ENCODE data around the gene DDX6. TPM values are rescaled to one million over a fixed set of nuclear protein-coding genes. Genes with fewer than 3 reads are reported as not detected.

DDX6 gene
- total RNA-seq, 4 donors from 2014 or later = 56.1 to 117 (median 86.8) TPM

DNA sequence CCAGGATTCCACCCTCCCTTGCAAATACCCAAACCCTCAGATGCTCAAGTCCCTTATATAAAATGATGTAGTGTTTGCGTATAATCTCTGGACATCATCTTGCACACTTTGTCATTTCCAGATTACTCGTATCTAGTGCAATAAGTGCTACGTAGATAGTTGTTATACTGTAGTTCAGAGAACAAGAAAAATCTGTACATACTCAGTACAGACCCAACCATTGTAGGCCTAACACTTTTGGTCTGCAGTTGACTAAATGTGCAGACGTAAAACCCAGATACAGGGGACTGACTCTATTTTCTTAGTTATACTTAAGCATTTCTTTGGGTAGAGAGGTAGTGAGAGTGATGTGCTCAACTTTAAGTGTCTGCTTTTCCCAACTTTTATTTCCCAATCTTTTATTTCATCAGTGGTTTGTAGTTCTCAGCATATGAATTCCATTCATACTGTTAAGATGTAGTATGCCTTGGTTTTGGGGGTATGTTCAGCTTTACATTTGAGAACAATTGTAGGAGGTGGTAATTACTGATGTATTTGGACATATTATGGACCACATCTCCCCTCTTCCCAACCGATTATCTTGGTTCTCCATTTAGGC is 43.9 kb downstream of the DDX6 start:
- in situ Hi-C loops (cut with MboI; ENCODE audit: low pct_ligation_motif_present in 1 of 4, low pct_unique_long_range_greater_than_20kb in 1 of 4, low sequenced_read_pairs in 3 of 4) = no loop called here
- intact Hi-C loops (cut with DNase I; ENCODE audit: low total_unique reads) = no loop called here
- Histone ChIP-seq H3K4me3 (no peak overlapping the region), H3K9me3 (no peaks in the 10 kb centered on the region), H3K27ac (no peak overlapping the region), H3K4me1 (no peaks in the 10 kb centered on the region), H3K36me3 (peaks cover 0 to 27% (median 7%) of the 10 kb centered on the region in 4 donors), H3K27me3 (no peaks in the 10 kb centered on the region)
- TF ChIP-seq POLR2AphosphoS5 (IDR thresholded peaks at IDR 0.05) (peak in 1 of 3 donors; percentile 12), EP300 (IDR thresholded peaks at IDR 0.05; ENCODE audit: low read depth) (no peak)
- 81 to 83% methylated on average over 5 of the region's 5 CpGs for WGBS, 2 donors (ENCODE audit: low coverage in 1 of 2)
- no peak for DNase-seq

DNA sequence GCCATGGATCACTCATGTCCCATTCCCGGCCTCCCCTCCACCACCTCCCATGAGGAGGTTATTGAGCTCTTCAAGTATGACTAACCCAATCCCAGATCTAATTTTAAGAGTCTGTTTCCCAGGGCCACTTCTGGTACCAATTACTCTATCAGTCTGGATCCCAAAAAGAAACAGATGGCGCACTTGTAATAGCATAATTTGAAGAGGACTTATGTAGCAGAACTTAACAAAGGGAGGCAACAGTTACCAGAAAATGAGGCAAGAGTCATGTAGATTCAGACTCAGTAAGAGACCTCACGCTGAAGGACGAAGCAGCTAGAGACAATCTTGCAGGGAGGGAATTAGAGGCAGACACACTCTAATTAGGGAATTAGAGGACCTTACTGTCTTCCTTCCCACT is 46.9 kb downstream of the DDX6 start:
- no peaks in the 10 kb centered on the region for H3K27me3 ChIP-seq
- 96 to 100% methylated on average over 2 to 4 of the region's 4 CpGs for WGBS, 2 donors (ENCODE audit: low coverage in 1 of 2)
- in situ Hi-C loops (cut with MboI; ENCODE audit: low pct_ligation_motif_present in 1 of 4, low pct_unique_long_range_greater_than_20kb in 1 of 4, low sequenced_read_pairs in 3 of 4) (no loop called here), intact Hi-C loops (cut with DNase I; ENCODE audit: low total_unique reads) (no loop called here)
- H3K36me3 ChIP-seq = no peaks in the 10 kb centered on the region
- no peak for DNase-seq
- H3K9me3 ChIP-seq = no peaks in the 10 kb centered on the region
- no peaks in the 10 kb centered on the region for H3K4me1 ChIP-seq
- H3K4me3 ChIP-seq = no peak overlapping the region
- TF ChIP-seq POLR2A (IDR thresholded peaks at IDR 0.05) (no peak), POLR2AphosphoS5 (IDR thresholded peaks at IDR 0.05) (no peak), EP300 (IDR thresholded peaks at IDR 0.05; ENCODE audit: low read depth) (no peak)
- TF ChIP-seq, protein P1, sequence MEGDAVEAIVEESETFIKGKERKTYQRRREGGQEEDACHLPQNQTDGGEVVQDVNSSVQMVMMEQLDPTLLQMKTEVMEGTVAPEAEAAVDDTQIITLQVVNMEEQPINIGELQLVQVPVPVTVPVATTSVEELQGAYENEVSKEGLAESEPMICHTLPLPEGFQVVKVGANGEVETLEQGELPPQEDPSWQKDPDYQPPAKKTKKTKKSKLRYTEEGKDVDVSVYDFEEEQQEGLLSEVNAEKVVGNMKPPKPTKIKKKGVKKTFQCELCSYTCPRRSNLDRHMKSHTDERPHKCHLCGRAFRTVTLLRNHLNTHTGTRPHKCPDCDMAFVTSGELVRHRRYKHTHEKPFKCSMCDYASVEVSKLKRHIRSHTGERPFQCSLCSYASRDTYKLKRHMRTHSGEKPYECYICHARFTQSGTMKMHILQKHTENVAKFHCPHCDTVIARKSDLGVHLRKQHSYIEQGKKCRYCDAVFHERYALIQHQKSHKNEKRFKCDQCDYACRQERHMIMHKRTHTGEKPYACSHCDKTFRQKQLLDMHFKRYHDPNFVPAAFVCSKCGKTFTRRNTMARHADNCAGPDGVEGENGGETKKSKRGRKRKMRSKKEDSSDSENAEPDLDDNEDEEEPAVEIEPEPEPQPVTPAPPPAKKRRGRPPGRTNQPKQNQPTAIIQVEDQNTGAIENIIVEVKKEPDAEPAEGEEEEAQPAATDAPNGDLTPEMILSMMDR (IDR thresholded peaks at IDR 0.05) = no peak
- no peak overlapping the region for H3K27ac ChIP-seq

DNA sequence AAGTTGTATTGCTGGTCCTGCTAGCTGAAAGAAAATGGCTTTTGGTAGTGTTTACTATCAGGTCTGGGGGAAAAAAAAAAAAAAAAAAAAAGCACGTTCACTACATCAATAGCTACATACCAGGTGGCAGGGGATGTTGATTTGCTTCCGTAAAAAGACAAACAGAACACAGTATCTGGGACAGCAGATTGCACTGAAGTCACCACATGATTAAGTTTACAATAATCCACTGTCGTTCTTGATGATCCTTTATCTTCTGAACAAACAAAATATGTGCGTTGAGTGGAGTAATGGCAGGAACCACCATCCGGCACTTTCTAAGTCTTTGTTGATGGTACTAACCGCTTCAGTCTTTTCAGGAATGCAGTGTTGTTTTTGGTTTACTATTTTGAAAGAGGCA is 48.7 kb downstream of the DDX6 start:
- H3K36me3 ChIP-seq = no peaks in the 10 kb centered on the region
- no peak for TF ChIP-seq POLR2A (IDR thresholded peaks at IDR 0.05)
- TF ChIP-seq EP300 (IDR thresholded peaks at IDR 0.05; ENCODE audit: low read depth) = no peak
- TF ChIP-seq POLR2AphosphoS5 (IDR thresholded peaks at IDR 0.05) = no peak
- TF ChIP-seq, protein P1 (IDR thresholded peaks at IDR 0.05) = no peak

DNA sequence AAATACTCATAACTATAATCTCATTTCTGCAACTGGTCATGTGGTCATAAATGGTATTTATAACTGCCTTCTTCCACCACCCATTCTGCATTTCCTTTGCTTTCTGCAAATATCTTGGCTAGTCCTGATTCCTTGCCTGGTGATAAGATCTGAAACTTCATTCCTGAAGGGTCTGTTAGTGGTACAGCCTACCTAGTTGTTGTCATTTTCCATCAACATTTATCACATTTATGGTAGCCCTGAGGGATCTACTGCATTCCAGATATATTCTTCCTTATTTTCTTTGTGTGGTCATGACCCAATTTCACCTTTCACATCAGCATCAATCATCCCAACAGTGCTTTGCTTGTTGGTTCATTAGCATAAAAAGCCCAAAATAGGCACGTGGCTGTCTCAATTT is 50.1 kb downstream of the DDX6 start:
- intact Hi-C loops (cut with DNase I; ENCODE audit: low total_unique reads) = no loop called here
- no peak for DNase-seq
- TF ChIP-seq POLR2A (IDR thresholded peaks at IDR 0.05) (no peak), POLR2AphosphoS5 (IDR thresholded peaks at IDR 0.05) (no peak), EP300 (IDR thresholded peaks at IDR 0.05; ENCODE audit: low read depth) (no peak)
- TF ChIP-seq, protein P1 (IDR thresholded peaks at IDR 0.05) = no peak
- WGBS, 2 donors (ENCODE audit: low coverage in 1 of 2) = 58% methylated on average over 1 of the region's 1 CpG; no CpG with 5 or more reads in 1 of the 2 donors
- Histone ChIP-seq H3K27me3 (no peaks in the 10 kb centered on the region), H3K27ac (no peak overlapping the region), H3K36me3 (no peaks in the 10 kb centered on the region), H3K9me3 (no peaks in the 10 kb centered on the region), H3K4me3 (no peak overlapping the region), H3K4me1 (no peaks in the 10 kb centered on the region)
- in situ Hi-C loops (cut with MboI; ENCODE audit: low pct_ligation_motif_present in 1 of 4, low pct_unique_long_range_greater_than_20kb in 1 of 4, low sequenced_read_pairs in 3 of 4) = no loop called here

More for the DNA sequence above, 48.7 kb downstream of the DDX6 start:
- WGBS, 2 donors (ENCODE audit: low coverage in 1 of 2) = 81 to 95% methylated on average over 4 to 6 of the region's 6 CpGs
- Histone ChIP-seq H3K9me3 (no peaks in the 10 kb centered on the region), H3K27me3 (no peaks in the 10 kb centered on the region), H3K4me3 (no peak overlapping the region), H3K4me1 (no peaks in the 10 kb centered on the region), H3K27ac (no peak overlapping the region)
- no peak for DNase-seq
- intact Hi-C loops (cut with DNase I; ENCODE audit: low total_unique reads) = no loop called here
- in situ Hi-C loops (cut with MboI; ENCODE audit: low pct_ligation_motif_present in 1 of 4, low pct_unique_long_range_greater_than_20kb in 1 of 4, low sequenced_read_pairs in 3 of 4) = no loop called here

DNA sequence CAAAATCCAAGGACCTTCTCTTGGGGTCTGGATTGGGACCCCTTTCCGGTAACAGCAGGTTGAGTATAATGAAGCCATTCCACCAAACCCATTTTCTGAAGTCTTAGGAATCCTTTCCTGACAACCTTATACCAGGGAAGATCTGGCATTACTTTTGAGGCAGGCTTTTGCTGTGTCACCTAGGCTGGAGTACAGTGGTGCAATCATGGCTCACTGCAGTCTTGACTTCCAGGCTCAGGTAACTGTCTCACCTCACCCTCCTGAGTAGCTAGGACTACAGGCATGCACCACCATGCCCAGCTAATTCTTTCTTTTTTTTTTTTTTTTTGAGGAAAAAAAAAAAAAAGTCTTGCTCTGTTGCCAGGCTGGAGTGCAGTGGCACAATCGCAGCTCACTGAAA is 55.8 kb downstream of the DDX6 start:
- no peak overlapping the region for H3K4me3 ChIP-seq
- no peaks in the 10 kb centered on the region for H3K27me3 ChIP-seq
- no peak overlapping the region for H3K27ac ChIP-seq
- no peaks in the 10 kb centered on the region for H3K4me1 ChIP-seq
- 77 to 86% methylated on average over 1 to 2 of the region's 2 CpGs for WGBS, 2 donors (ENCODE audit: low coverage in 1 of 2)
- TF ChIP-seq, protein P1 (IDR thresholded peaks at IDR 0.05) = no peak
- TF ChIP-seq POLR2A (IDR thresholded peaks at IDR 0.05) (no peak), EP300 (IDR thresholded peaks at IDR 0.05; ENCODE audit: low read depth) (no peak), POLR2AphosphoS5 (IDR thresholded peaks at IDR 0.05) (no peak)
- H3K9me3 ChIP-seq = no peaks in the 10 kb centered on the region
- no peak for DNase-seq
- in situ Hi-C loops (cut with MboI; ENCODE audit: low pct_ligation_motif_present in 1 of 4, low pct_unique_long_range_greater_than_20kb in 1 of 4, low sequenced_read_pairs in 3 of 4) (no loop called here), intact Hi-C loops (cut with DNase I; ENCODE audit: low total_unique reads) (no loop called here)
- H3K36me3 ChIP-seq = no peaks in the 10 kb centered on the region
